GM23338 (cell line): Measurements from ENCODE around the gene EHD3. TPM values are rescaled to one million over a fixed set of nuclear protein-coding genes. Genes with fewer than 3 reads are reported as not detected.

Source experiments
- ATAC-seq: fragments of 200-7000 bp; cut with Tn5 transposase; 3 replicates; pipeline ENCODE4 v1.9.1; 2020
- DNase-seq: peaks from one replicate; pipeline ENCODE4 v3.0.0-alpha.2; 2015; ENCODE audit warnings: low spot score
- H2AFZ ChIP-seq: fragments of 200-600 bp; sonication (generic); 2 replicates; pipeline ENCODE4 v1.8.0; 2016; ENCODE audit warnings: antibody characterized with exemption, mild to moderate bottlenecking, moderate library complexity
- H3F3A ChIP-seq: fragments of 200-600 bp; sonication (generic); replicated peaks from 2 replicates; pipeline ENCODE4 v1.8.0; 2017; ENCODE audit warnings: antibody characterized with exemption, mixed run types, low read depth
- H3K27ac ChIP-seq: fragments of 200-600 bp; sonication (generic); 2 replicates; pipeline ENCODE4 v1.6.1; 2016; ENCODE audit warnings: low read depth
- H3K27me3 ChIP-seq: fragments of 200-600 bp; sonication (generic); 2 replicates; pipeline ENCODE4 v1.8.0; 2016; ENCODE audit warnings: mild to moderate bottlenecking, mixed run types, moderate library complexity; ENCODE audit not compliant: insufficient read depth
- H3K36me3 ChIP-seq: fragments of 200-600 bp; sonication (generic); 2 replicates; pipeline ENCODE4 v1.8.0; 2016; ENCODE audit warnings: mild to moderate bottlenecking; ENCODE audit not compliant: insufficient read depth
- H3K4me1 ChIP-seq: fragments of 200-600 bp; sonication (generic); 2 replicates; pipeline ENCODE4 v1.8.0; 2016; ENCODE audit warnings: mild to moderate bottlenecking, moderate library complexity; ENCODE audit not compliant: insufficient read depth
- H3K4me2 ChIP-seq: fragments of 200-600 bp; sonication (generic); 2 replicates; pipeline ENCODE4 v1.7.1; 2017; ENCODE audit warnings: mixed run types
- H3K4me3 ChIP-seq: fragments of 200-600 bp; sonication (generic); 2 replicates; pipeline ENCODE4 v1.6.1; 2016; ENCODE audit warnings: mixed run types
- H3K79me2 ChIP-seq: fragments of 200-600 bp; sonication (generic); replicated peaks from 2 replicates; pipeline ENCODE4 v1.8.0; 2017; ENCODE audit warnings: mild to moderate bottlenecking; ENCODE audit not compliant: insufficient read depth
- H3K9me2 ChIP-seq: fragments of 200-600 bp; sonication (generic); 2 replicates; pipeline ENCODE4 v1.8.0; 2017; ENCODE audit not compliant: insufficient read depth
- H4K20me1 ChIP-seq: fragments of 200-600 bp; sonication (generic); replicated peaks from 2 replicates; pipeline ENCODE4 v1.8.0; 2017; ENCODE audit warnings: mild to moderate bottlenecking; ENCODE audit not compliant: insufficient read depth
- H3K27ac Mint-ChIP-seq: 2 replicates; pipeline ENCODE4 v1.8.0; 2020; ENCODE audit warnings: inconsistent platforms, mild to moderate bottlenecking, moderate library complexity, mixed read lengths
- H3K27me3 Mint-ChIP-seq: 3 replicates; pipeline ENCODE4 v1.8.0; 2022; ENCODE audit warnings: low read depth, mild to moderate bottlenecking, moderate library complexity, mixed read lengths, inconsistent platforms; ENCODE audit not compliant: insufficient read depth, poor library complexity
- H3K36me3 Mint-ChIP-seq: 3 replicates; pipeline ENCODE4 v1.8.0; 2021; ENCODE audit warnings: low read depth, mild to moderate bottlenecking, inconsistent platforms, moderate library complexity, mixed read lengths
- H3K4me1 Mint-ChIP-seq: 3 replicates; pipeline ENCODE4 v1.8.0; 2020; ENCODE audit warnings: mild to moderate bottlenecking, inconsistent platforms, mixed read lengths
- H3K4me3 Mint-ChIP-seq: 3 replicates; pipeline ENCODE4 v1.8.0; 2021; ENCODE audit warnings: moderate library complexity, mild to moderate bottlenecking, inconsistent platforms, mixed read lengths
- H3K9me3 Mint-ChIP-seq: 3 replicates; pipeline ENCODE4 v1.8.0; 2020; ENCODE audit warnings: moderate library complexity, mild to moderate bottlenecking, inconsistent platforms, mixed read lengths
- CREB1 ChIP-seq: fragments of 250-450 bp; sonication (Bioruptor Pico); IDR thresholded peaks from 2 replicates; pipeline ENCODE4 v1.5.0; 2020; ENCODE audit warnings: low read depth, mild to moderate bottlenecking, moderate library complexity
- CTCF ChIP-seq, 2 experiments: fragments of 200-600 bp in 1 of 2; sonication (generic) in 1 of 2; conservative IDR thresholded peaks; 2 replicates each; pipeline versions ENCODE4 v1.5.1 to v1.6.1; 2016 to 2017; ENCODE audit warnings: antibody characterized with exemption in 2 of 2, low read depth in 2 of 2, mild to moderate bottlenecking in 2 of 2, moderate library complexity in 1 of 2
- EZH2 ChIP-seq: fragments of 200-600 bp; sonication (generic); IDR thresholded peaks from one replicate; pipeline ENCODE4 v1.8.0; 2017; ENCODE audit warnings: antibody characterized with exemption, mild to moderate bottlenecking, low read depth; ENCODE audit not compliant: unreplicated experiment
- EZH2phosphoT487 ChIP-seq: fragments of 200-600 bp; sonication (generic); IDR thresholded peaks from one replicate; pipeline ENCODE4 v1.8.1; 2018; ENCODE audit warnings: antibody characterized with exemption; ENCODE audit not compliant: unreplicated experiment
- JUNB ChIP-seq: IDR thresholded peaks from one replicate; pipeline ENCODE4 v1.6.1; 2016; ENCODE audit warnings: antibody characterized with exemption; ENCODE audit not compliant: unreplicated experiment
- NANOG ChIP-seq: IDR thresholded peaks from 2 replicates; pipeline ENCODE4 v1.6.1; 2016; ENCODE audit warnings: antibody characterized with exemption, borderline replicate concordance
- STAT1 ChIP-seq: IDR thresholded peaks from one replicate; pipeline ENCODE4 v1.6.1; 2016; ENCODE audit warnings: antibody characterized with exemption; ENCODE audit not compliant: unreplicated experiment
- ZNF114 ChIP-seq: fragments of 250-450 bp; sonication (Bioruptor Pico); IDR thresholded peaks from 2 replicates; pipeline ENCODE4 v1.5.0; 2020; ENCODE audit warnings: mild to moderate bottlenecking, moderate library complexity
- ZNF331 ChIP-seq: fragments of 250-450 bp; sonication (Bioruptor Pico); IDR thresholded peaks from 2 replicates; pipeline ENCODE4 v1.5.0; 2020; ENCODE audit warnings: low read depth, mild to moderate bottlenecking, moderate library complexity
- ZNF462 ChIP-seq: fragments of 250-450 bp; sonication (Bioruptor Pico); IDR thresholded peaks from 2 replicates; pipeline ENCODE4 v1.5.0; 2020; ENCODE audit warnings: mild to moderate bottlenecking, moderate library complexity
- polyA plus RNA-seq: library from polyadenylated mRNA; unstranded; fragments of >200 nt; fragmentation: Nextera tagmentation; extraction: Ambion mirVana; gene quantifications from 2 replicates; pipeline ENCODE4 v1.2.1, GENCODE V29; 2016
- total RNA-seq: library from RNA; depleted of rRNA; stranded (reverse); fragments of >200 nt; shearing (Covaris generic); gene quantifications from 2 replicates; pipeline ENCODE4 v1.2.3, GENCODE V29; 2014
- TF ChIP-seq, protein P1 (sequence below): IDR thresholded peaks from one replicate; pipeline ENCODE4 v1.6.1; 2018; ENCODE audit warnings: antibody characterized with exemption; ENCODE audit not compliant: unreplicated experiment
- TF ChIP-seq, protein P2 (sequence below): IDR thresholded peaks from 2 replicates; pipeline ENCODE4 v1.6.1; 2016; ENCODE audit warnings: antibody characterized with exemption

Gene EHD3
- total and polyA plus RNA-seq, 2 experiments from 2014 or later = 3.3 to 12.6 TPM

DNA sequence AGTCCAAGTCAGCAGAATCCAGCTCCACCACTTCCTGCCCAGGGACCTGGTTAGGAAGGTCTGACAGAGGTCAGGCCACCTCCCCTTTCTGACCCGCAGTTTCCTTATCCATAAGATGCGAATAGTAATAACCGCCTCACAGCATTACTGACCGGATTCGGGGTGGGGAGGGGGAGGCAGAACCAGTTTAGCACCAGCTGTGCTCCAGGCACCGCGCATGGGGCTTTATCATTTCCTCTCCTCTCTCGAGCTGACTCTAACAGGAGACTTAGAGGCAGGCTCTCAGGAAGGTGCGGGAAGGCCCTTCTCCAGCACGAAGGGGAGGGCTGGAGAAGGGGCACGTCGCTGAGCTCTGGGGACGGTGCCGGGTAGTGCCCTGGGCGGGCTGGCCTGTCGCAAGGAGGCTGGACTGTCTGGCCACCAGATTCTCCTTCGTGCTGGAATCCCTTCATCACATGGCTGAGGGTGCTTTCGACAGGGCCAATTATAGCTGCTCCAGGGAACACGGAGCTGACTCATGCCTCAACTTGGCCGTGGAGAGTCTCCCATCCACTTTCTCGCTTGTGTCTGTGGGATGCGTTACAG lies 5.7 kb downstream of the EHD3 start:
- no peaks in the 10 kb centered on the region; the same call in 1 of the 2 replicates for H4K20me1 ChIP-seq
- no peak overlapping the region for H3K27ac ChIP-seq
- DNase-seq = no peak
- no peaks in the 10 kb centered on the region; the same call in 1 of the 2 replicates for H3K36me3 ChIP-seq
- H3K27me3 ChIP-seq = peaks cover 8% of the 10 kb centered on the region
- H3F3A ChIP-seq = no peaks in the 10 kb centered on the region
- no peak overlapping the region for H3K4me2 ChIP-seq
- no peaks in the 10 kb centered on the region for H3K9me2 ChIP-seq
- TF ChIP-seq ZNF462 (CRISPR knock-in tag) (no peak), JUNB (no peak), CTCF (conservative IDR thresholded peaks at IDR 0.05; ENCODE audit: low read depth in 2 of 2) (no peak), STAT1 (no peak), ZNF114 (CRISPR knock-in tag) (no peak), ZNF331 (CRISPR knock-in tag) (no peak), NANOG (no peak), EZH2phosphoT487 (no peak), EZH2 (no peak), CREB1 (CRISPR knock-in tag) (no peak)
- TF ChIP-seq, protein P1, sequence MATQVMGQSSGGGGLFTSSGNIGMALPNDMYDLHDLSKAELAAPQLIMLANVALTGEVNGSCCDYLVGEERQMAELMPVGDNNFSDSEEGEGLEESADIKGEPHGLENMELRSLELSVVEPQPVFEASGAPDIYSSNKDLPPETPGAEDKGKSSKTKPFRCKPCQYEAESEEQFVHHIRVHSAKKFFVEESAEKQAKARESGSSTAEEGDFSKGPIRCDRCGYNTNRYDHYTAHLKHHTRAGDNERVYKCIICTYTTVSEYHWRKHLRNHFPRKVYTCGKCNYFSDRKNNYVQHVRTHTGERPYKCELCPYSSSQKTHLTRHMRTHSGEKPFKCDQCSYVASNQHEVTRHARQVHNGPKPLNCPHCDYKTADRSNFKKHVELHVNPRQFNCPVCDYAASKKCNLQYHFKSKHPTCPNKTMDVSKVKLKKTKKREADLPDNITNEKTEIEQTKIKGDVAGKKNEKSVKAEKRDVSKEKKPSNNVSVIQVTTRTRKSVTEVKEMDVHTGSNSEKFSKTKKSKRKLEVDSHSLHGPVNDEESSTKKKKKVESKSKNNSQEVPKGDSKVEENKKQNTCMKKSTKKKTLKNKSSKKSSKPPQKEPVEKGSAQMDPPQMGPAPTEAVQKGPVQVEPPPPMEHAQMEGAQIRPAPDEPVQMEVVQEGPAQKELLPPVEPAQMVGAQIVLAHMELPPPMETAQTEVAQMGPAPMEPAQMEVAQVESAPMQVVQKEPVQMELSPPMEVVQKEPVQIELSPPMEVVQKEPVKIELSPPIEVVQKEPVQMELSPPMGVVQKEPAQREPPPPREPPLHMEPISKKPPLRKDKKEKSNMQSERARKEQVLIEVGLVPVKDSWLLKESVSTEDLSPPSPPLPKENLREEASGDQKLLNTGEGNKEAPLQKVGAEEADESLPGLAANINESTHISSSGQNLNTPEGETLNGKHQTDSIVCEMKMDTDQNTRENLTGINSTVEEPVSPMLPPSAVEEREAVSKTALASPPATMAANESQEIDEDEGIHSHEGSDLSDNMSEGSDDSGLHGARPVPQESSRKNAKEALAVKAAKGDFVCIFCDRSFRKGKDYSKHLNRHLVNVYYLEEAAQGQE = no peak
- TF ChIP-seq, protein P2, sequence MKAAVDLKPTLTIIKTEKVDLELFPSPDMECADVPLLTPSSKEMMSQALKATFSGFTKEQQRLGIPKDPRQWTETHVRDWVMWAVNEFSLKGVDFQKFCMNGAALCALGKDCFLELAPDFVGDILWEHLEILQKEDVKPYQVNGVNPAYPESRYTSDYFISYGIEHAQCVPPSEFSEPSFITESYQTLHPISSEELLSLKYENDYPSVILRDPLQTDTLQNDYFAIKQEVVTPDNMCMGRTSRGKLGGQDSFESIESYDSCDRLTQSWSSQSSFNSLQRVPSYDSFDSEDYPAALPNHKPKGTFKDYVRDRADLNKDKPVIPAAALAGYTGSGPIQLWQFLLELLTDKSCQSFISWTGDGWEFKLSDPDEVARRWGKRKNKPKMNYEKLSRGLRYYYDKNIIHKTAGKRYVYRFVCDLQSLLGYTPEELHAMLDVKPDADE = no peak
- no peak overlapping the region for H3K27ac Mint-ChIP-seq
- no peak overlapping the region for H3K4me3 ChIP-seq
- no peaks in the 10 kb centered on the region for H3K9me3 Mint-ChIP-seq
- H3K27me3 Mint-ChIP-seq = peaks cover 5% of the 10 kb centered on the region
- no peak overlapping the region for H3K4me3 Mint-ChIP-seq
- no peak overlapping the region for H2AFZ ChIP-seq
- peaks cover 8% of the 10 kb centered on the region; the same call in 1 of the 2 replicates for H3K4me1 ChIP-seq
- ATAC-seq = peak; percentile 52
- H3K4me1 Mint-ChIP-seq = peaks cover 20% of the 10 kb centered on the region
- no peaks in the 10 kb centered on the region; the same call in 2 of the 3 replicates for H3K36me3 Mint-ChIP-seq
- peaks cover 5% of the 10 kb centered on the region; the same call in 1 of the 2 replicates for H3K79me2 ChIP-seq
